Prostate gland (tissue), 2 donors: ENCODE measurements around the gene FCN2. TPM values are rescaled to one million over a fixed set of nuclear protein-coding genes. Genes with fewer than 3 reads are reported as not detected.

Experiments
- DNase-seq: peaks from one replicate; pipeline ENCODE4 v3.0.0-alpha.2; 2019; ENCODE audit warnings: low spot score
- H3K27ac ChIP-seq, 2 donors: fragments of 200-600 bp; sonication (generic); 2 replicates each; pipeline ENCODE4 v1.5.1; 2017 to 2019
- H3K27me3 ChIP-seq: fragments of 200-600 bp; sonication (generic); replicated peaks from 2 replicates; pipeline ENCODE4 v1.5.1; 2019; ENCODE audit not compliant: insufficient read depth
- H3K36me3 ChIP-seq, 2 donors: fragments of 200-600 bp; sonication (generic); 1 replicate in 1 of 2; 2 replicates in 1 of 2; pipeline versions ENCODE4 v1.5.1 to v1.8.1; 2017 to 2019
- H3K4me1 ChIP-seq: fragments of 200-600 bp; sonication (generic); replicated peaks from 2 replicates; pipeline ENCODE4 v1.5.1; 2019
- H3K4me3 ChIP-seq, 2 donors: fragments of 200-600 bp; sonication (generic); 2 replicates each; pipeline ENCODE4 v1.5.1; 2017 to 2019
- H3K9me3 ChIP-seq: fragments of 200-600 bp; sonication (generic); 2 replicates; pipeline ENCODE4 v1.5.1; 2017
- CTCF ChIP-seq, 4 experiments: fragments of 200-600 bp in 2 of 4; fragments of 450-650 bp in 2 of 4; sonication (generic) in 2 of 4; IDR thresholded peaks; 1 replicate in 3 of 4; 2 replicates in 1 of 4; pipeline ENCODE4 v1.5.1; 2016 to 2019; ENCODE audit warnings: antibody characterized with exemption in 4 of 4, mild to moderate bottlenecking in 2 of 4, moderate library complexity in 2 of 4
- POLR2A ChIP-seq: fragments of 450-650 bp; IDR thresholded peaks from one replicate; pipeline ENCODE4 v1.6.1; 2016; ENCODE audit warnings: antibody characterized with exemption, mild to moderate bottlenecking
- POLR2AphosphoS5 ChIP-seq: sonication (generic); formaldehyde crosslinking; IDR thresholded peaks from one replicate; pipeline ENCODE4 v1.6.1; 2017; ENCODE audit warnings: antibody characterized with exemption
- WGBS: methylation state at CpG from one replicate; pipeline ENCODE4 v1.1.5; 2018; 5-methylcytosine and 5-hydroxymethylcytosine counted together
- intact Hi-C: fragments of 100-400 bp; cut with DNase I; formaldehyde crosslinking; loops from one replicate; pipeline ENCODE4 v1.14.2; 2022
- total RNA-seq, 2 donors: library from RNA; depleted of rRNA; stranded (reverse); fragments of >200 nt; gene quantifications; one replicate each; pipeline ENCODE4 v1.1.0, GENCODE V29; 2016

The FCN2 gene
- total RNA-seq, 2 donors from 2014 or later: 2.4 TPM; not detected in 1

- H3K36me3 ChIP-seq: no peaks in the 10 kb centered on the region
- TF ChIP-seq POLR2AphosphoS5: no peak
- TF ChIP-seq POLR2A: no peak
- no peak for TF ChIP-seq CTCF (IDR thresholded peaks at IDR 0.05)
- H3K4me1 ChIP-seq: no peaks in the 10 kb centered on the region
- H3K27me3 ChIP-seq: no peaks in the 10 kb centered on the region
- no peak for DNase-seq
- H3K27ac ChIP-seq: no peak overlapping the region
- 89% methylated on average over 12 of the region's 12 CpGs for WGBS
- intact Hi-C loops: no loop called here
- H3K4me3 ChIP-seq: no peak overlapping the region
- no peaks in the 10 kb centered on the region for H3K9me3 ChIP-seq
Observed at GRCh38 chr9:134851020-134851419, 29.6 kb upstream of the FCN2 start.

DNA sequence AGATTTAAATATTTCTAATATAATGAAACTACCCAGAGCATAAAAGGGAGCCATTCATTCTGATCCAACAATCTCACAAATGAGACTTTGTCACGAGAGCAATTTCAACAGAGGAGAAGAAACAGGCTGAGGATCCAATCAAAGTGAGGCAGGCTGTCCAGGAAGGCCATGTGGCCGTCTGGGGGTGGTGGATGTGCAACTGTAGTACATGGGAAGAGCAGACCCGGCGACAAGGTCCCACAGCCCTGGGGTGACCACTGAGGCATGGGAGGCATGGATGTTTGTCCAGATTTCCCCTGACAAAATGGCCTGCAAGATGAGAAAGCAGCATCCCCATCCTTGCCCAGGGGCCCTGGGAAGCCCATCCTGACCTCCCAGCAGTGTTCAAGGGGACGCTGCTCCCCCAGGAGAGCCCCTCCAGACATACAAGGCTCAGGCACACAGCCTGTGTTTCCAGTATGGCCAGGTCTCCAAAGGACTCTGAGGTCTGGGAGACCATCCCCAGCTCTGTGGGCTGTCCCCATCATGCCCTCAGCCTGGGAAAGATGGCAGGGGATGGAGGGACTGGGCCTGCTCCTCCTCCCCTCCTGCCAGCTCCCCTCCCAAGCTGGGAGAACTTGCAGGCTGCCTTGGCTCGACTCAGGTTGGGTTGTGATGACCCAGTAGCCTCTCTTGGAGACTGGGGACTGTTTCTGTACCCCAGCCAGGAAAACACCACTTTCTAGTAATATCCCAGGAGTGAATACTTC is 27.5 kb upstream of the FCN2 start:
- no peak for DNase-seq

DNA sequence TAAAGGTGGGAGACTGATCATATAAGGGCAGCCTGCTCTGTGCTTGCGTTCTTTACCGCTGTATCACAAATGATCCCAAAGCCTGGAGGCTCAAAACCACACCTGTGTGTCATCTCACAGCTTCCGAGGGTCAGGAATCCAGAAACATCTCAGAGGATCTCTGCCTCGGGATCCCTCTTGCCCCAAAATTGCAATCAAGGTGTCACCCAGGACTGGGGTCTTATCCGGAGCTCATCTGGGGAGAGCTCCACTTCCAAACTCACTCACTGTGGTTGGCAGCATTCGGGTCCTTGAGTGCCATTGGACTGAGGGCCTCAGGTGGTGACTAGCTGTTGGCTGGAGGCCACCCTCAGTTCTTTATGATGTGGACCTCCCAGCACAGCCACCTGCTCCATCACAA is 26.7 kb upstream of the FCN2 start:
- H3K27me3 ChIP-seq: no peaks in the 10 kb centered on the region
- H3K4me3 ChIP-seq: no peak overlapping the region
- H3K36me3 ChIP-seq: no peaks in the 10 kb centered on the region
- no peaks in the 10 kb centered on the region for H3K4me1 ChIP-seq
- TF ChIP-seq POLR2AphosphoS5: no peak
- no peak for TF ChIP-seq POLR2A
- TF ChIP-seq CTCF (IDR thresholded peaks at IDR 0.05): no peak
- no peak overlapping the region for H3K27ac ChIP-seq
- H3K9me3 ChIP-seq: no peaks in the 10 kb centered on the region
- intact Hi-C loops: no loop called here
- 83% methylated on average over 6 of the region's 6 CpGs for WGBS
- no peak for DNase-seq

More for the DNA sequence above, 27.5 kb upstream of the FCN2 start:
- H3K27ac ChIP-seq: no peak overlapping the region
- no peaks in the 10 kb centered on the region for H3K9me3 ChIP-seq
- H3K27me3 ChIP-seq: no peaks in the 10 kb centered on the region
- no peaks in the 10 kb centered on the region for H3K4me1 ChIP-seq
- H3K36me3 ChIP-seq: no peaks in the 10 kb centered on the region
- H3K4me3 ChIP-seq: no peak overlapping the region
- TF ChIP-seq CTCF (IDR thresholded peaks at IDR 0.05): no peak
- no peak for TF ChIP-seq POLR2AphosphoS5
- TF ChIP-seq POLR2A: no peak
- 67% methylated on average over 6 of the region's 6 CpGs for WGBS
- intact Hi-C loops: no loop called here

GRCh38 chr9:134854541-134854981 is 26.0 kb upstream of the FCN2 start:
- 90% methylated on average over 11 of the region's 11 CpGs for WGBS
- H3K36me3 ChIP-seq: no peaks in the 10 kb centered on the region
- no peak overlapping the region for H3K27ac ChIP-seq
- no peaks in the 10 kb centered on the region for H3K27me3 ChIP-seq
- no peak for TF ChIP-seq POLR2A
- TF ChIP-seq POLR2AphosphoS5: no peak
- TF ChIP-seq CTCF (IDR thresholded peaks at IDR 0.05): no peak
- no peaks in the 10 kb centered on the region for H3K4me1 ChIP-seq
- intact Hi-C loops: no loop called here
- H3K9me3 ChIP-seq: no peaks in the 10 kb centered on the region
- H3K4me3 ChIP-seq: no peak overlapping the region
- no peak for DNase-seq
